HG02623 (cell line): ENCODE measurements around the gene PIP5K1B.

Source experiments
- ATAC-seq: cut with Tn5 transposase; IDR thresholded peaks from one replicate; pipeline ENCODE4 v1.9.1; 2021; ENCODE audit warnings: moderate library complexity; ENCODE audit not compliant: unreplicated experiment

PIP5K1B gene

DNA sequence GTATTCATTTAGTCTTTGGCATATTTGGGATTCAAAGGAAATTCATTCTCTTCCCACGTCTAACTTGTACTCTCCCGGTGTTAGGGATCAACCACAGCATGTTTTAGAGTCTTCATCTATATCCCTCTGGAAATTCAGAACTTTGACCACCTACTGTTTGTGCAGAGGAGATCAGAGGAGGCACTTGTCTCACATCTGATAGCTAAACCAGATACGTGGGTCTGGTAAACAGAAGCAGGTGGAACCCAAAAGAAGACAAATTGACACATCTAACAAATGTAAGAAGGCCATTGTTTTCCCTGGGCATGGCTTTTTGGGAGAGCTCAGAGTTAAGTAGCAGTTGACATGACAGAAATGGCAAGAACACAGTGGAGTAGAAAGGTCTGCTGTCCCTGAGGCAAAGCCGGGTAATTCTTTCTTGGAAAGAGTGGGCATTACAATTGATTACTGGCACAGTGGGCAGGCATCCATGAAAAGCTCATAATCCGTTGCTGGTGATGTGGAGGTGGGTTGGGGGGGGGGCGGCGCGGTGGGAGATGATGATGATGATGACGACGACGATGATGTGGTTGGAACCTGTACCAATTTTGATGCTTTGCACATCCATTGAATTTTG is 27.5 kb downstream of the PIP5K1B start:
- ATAC-seq: no peak

- no peak for ATAC-seq
Measured at GRCh38 chr9:68733021-68733405, 28.0 kb downstream of the PIP5K1B start.

GRCh38 chr9:68738358-68738757 is 33.3 kb downstream of the PIP5K1B start:
- ATAC-seq: no peak

GRCh38 chr9:68739621-68740174 is 34.7 kb downstream of the PIP5K1B start:
- no peak for ATAC-seq

DNA sequence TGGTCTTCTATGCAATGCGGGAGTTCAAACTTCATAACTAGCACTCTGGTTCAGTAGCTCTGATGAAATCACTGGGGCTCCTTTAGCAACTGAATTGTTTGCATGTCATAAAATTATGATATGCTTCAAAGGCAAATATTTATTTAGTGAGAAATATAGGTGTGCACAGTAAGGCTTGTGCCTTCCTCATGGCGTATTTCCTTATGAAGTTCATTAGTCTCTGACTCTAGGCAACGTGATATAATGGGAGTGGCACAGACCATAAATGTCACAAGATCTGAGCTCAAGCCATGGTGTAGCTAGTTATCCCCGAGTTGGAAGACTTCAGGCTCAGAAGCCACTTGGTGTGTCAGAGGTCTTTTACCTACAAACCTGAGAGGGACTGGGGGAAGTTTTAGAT is 35.5 kb downstream of the PIP5K1B start:
- no peak for ATAC-seq

DNA sequence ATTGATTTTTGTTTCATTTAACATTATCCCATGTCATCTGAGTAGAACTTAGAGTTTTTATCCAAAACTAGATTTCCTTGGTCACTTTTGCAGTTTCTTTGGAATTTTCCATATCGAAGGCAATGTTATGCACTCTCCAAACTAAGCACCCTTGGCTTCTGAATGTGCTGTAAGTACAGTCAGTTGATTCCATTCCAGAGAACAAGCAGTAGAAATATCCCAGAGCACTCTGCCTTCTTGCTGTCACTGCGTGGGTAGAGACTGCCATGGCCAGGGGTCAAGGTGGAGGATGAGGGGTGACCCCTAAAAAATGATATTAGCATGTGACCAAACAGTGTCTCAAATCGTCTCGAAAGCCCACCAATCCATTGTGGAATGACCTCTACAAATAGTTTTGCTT is 36.2 kb downstream of the PIP5K1B start:
- ATAC-seq: no peak

DNA sequence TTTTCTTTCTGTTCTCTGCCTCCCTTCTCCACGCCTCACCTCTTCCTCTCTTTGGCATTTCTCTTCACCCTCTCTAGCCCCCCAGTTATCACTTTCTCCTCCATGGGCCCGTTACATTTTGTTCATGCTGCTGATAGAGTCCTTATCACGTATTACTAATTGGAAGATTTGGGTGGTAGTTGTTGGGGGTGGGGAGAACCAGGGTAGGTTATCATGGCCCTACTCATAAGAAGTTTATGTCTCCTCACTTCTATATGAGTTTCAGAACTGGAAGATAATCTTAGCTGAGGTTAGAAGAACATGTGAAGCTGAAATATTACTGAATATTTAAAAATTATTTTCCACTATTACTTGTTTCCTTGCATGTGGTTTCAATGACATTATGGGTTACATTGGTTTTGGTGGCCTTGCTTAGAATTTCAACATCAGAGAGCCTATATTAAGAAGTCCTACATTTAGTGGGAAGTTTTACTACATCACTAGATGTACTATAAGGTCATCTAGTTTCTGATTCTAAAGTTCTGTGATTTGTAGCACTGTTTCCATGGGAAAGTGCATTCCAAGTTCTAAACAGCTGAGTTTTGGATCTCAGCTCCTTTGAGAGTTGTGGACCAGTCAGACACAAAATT is 36.8 kb downstream of the PIP5K1B start:
- no peak for ATAC-seq

- ATAC-seq: no peak
Measured at GRCh38 chr9:68742333-68742730, 37.3 kb downstream of the PIP5K1B start.

GRCh38 chr9:68744426-68744825 is 39.4 kb downstream of the PIP5K1B start:
- no peak for ATAC-seq

DNA sequence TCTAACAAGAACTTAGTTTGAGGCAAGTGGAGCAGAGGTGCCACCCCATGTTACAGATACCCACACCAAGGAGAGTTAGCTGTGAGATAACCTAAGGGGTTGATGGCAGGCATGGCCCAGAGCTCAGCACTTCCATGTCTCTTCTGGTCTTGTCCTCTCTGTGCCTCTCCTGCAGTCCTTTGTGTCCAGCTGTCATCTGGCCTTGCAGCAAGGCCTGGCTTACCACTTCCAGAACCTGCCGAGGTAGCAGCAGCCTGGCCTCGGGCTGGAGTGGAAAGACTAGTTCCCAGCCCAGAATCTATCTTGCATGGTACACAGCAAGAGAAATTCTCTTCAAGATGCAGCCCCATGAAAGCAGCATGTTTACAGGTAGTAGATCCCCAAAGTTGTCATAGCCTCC is 41.5 kb downstream of the PIP5K1B start:
- ATAC-seq: no peak

DNA sequence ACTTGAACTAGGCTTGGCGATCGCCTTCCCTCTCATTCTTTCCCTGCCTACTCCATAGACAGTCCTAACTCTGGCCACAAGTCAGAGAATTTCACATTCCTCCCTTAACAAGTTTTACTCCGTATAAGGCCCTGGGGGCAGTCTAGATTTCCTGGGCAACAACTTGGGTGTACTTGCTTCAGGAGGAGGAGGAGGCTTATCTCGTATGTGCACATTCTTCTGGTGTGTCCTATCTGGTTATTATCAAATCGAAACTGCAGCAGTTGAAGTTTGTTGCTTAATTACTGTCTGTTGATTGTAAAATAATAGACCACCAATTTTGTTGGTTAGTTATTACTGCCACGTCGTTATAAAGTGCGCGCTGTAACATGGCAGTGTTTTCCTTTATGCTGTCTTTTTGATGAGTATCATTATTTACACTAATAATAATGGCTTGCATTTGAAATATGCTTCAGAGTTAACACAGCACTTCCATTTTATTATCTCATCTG is 42.0 kb downstream of the PIP5K1B start:
- no peak for ATAC-seq

DNA sequence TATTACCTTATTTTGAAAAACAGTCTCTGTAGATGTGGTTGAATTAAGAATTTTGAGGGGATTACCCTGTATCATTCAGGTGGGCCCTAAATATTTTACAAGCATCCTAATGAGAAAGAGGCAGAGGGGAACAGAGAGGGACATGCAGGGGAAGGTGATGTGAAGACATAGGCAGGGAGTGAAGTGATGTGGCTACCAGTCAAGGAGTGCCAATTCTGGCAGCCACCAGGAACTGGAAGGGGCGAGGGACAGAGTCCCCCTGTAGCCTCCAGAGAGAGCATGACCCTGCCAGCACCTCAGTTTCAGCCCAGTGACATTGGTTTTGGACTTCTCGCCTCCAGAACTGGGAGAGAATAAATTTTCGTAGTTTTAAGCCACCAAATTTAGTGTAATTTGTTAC is 44.1 kb downstream of the PIP5K1B start:
- no peak for ATAC-seq

DNA sequence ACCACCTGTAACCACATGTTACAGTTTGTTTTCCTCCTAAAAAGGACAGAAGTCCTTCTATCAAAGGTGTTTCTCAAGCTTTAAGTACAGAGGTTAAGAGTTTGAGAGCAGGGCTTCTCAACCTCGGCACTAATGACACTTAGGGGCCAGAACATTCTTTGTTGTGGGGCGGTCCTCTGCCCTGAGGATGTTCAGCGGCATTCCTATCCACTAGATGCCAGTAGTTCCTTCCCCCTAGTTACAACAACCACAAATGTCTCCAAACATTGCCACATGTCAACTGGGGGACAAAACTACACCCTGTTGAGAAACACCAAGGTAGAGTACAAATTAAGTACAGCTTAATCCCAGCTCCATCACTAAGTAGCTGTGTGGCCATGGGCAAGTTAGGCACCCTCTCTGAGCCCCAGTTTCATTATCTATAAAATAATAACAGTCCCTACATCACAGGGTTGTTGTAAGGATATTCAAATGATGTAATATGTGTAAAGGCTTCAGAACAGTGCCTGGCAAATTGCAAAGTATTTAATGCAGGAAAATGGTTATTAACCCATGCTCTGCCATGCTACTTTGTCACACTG is 44.6 kb downstream of the PIP5K1B start:
- no peak for ATAC-seq

DNA sequence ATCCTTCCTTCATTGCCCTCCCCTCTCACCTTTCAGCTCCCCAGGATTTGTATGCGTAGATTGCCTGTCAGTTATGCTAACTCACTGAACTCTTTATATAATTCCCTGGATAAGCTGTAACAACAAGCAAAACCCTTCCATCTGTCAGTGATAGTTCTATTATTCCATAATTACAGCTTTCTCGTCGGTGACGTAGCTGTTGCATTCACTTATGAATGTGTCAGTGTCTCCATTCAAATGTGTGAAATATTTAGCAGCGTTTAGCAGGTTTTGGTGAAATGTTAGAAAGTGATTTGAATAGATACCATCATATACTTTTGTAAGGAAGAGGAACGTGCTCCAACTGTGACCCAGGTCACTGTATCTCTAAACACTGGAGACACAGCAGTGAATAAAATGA is 45.2 kb downstream of the PIP5K1B start:
- no peak for ATAC-seq

DNA sequence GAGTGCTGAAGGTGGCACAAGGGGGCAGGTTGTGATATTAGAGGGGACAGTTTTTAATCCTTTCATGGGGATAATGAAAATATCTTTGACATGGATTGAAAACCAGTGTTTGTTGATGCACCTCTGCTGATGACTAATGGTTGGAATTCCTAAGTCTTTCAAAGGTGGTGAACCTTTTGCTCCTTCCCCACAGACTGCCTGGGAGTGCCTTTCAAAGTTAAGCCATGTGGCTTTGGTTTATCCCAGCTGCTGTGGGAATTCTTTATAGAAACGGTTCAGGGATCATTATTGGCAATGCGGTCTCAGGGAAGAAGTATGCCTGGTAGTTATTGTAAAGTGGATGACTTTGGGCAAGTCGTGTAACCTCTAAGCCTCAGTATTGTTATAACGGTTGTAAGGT is 45.7 kb downstream of the PIP5K1B start:
- ATAC-seq: no peak

DNA sequence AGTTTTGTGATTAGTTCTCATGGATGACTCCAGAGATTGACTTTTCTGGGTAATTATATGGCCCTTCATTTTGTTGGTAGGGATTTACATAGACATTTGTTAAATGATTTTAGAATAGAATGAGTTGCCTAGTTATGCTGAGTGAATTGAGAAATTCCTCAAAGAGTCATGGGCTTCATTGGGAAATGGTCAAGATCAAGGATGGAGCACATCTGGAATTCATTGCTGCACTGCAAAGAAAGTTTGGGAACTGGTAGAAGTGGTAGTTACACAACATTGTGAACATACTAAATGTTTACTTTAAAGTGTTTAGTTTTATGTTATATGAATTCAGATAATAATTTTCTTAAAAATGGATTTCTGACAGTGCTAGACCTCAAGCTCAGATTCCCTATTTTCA is 46.5 kb downstream of the PIP5K1B start:
- no peak for ATAC-seq

- ATAC-seq: no peak
Measured at GRCh38 chr9:68755051-68755450, 50.0 kb downstream of the PIP5K1B start.

- no peak for ATAC-seq
Measured at GRCh38 chr9:68755752-68756151, 50.7 kb downstream of the PIP5K1B start.

DNA sequence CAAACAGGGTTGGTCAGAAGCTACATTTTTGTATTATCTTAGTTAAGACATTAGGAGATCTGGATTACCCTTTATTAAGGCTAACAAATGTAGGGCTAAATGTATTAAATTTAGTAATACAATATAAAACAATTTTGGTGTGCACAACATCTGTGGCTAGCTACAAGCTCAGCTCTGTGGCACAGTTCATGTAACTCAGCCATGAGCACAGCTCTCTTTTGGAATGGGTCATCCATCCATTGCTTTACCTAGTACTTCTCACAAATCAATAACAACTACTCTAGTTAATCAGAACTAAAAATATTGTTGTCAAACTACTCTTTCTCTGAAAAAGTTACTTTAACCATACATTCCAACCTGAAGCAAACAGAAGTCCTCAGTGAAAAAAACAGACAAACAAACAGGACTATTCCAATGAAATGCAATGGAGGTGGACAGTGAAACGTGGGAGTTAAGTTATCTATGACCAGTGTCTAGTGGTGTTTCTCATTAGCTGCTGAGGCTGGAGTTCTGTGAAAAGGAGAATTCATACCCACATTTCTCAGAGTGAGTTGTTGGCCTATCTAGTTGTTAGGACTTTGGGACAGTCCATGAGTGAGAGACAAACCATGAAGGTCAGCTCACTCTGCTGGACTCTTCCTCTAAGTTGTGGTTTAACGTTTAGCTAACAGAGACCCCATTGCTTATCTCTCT is 55.1 kb downstream of the PIP5K1B start:
- no peak for ATAC-seq

GRCh38 chr9:68760674-68761333 is 55.8 kb downstream of the PIP5K1B start:
- no peak for ATAC-seq

- ATAC-seq: no peak
Measured at GRCh38 chr9:68762570-68762969, 57.5 kb downstream of the PIP5K1B start.
